ENCODE measurements around the gene DCDC2B. TPM values are rescaled to one million over a fixed set of nuclear protein-coding genes. Genes with fewer than 3 reads are reported as not detected.
A peak's percentile ranks its signal among the peaks of the same experiment; 100 is the strongest.

DCDC2B gene
- total and polyA plus RNA-seq, 2 of the 13 experiments (the other 11 are each of a cell fraction or from before 2014, with no cell fraction given), result not detected

DNA sequence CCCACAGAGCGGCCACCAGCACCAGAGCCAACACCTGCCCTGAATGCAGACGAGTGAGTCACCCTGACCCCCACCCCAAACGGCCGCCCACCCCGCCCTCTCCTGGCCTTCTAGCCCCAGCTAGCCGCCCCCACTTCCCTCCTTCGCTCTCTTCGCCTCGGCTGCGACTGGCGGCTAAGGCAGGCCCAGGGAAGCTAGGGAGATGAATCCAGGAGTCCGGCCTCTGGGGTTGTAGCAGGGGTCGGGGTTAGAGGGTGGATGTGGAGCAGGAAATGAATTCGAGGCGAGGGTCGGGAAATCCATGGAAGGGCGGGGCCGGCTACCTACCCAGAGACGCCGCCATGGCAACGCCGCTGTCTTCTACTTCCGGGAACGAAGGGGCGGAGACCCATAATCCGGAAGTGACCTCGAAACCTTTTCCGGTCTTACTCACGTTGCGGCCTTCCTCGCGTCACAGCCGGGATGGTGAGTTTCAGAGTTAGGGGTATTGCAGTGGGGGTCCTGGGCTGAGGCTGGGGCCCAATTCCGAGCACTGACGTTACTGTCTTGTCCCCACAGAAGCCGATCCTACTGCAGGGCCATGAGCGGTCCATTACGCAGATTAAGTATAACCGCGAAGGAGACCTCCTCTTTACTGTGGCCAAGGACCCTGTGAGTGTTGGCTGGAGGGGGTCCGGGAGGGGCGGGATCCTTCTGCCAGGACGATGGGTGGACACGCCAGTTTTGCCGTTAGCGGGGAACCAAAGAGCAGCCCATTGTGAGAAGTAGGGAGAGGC lies 13.3 kb downstream of the DCDC2B start, which contains the start of the genes EIF3I and TMEM234 (continued):
- TF ChIP-seq, protein P1, sequence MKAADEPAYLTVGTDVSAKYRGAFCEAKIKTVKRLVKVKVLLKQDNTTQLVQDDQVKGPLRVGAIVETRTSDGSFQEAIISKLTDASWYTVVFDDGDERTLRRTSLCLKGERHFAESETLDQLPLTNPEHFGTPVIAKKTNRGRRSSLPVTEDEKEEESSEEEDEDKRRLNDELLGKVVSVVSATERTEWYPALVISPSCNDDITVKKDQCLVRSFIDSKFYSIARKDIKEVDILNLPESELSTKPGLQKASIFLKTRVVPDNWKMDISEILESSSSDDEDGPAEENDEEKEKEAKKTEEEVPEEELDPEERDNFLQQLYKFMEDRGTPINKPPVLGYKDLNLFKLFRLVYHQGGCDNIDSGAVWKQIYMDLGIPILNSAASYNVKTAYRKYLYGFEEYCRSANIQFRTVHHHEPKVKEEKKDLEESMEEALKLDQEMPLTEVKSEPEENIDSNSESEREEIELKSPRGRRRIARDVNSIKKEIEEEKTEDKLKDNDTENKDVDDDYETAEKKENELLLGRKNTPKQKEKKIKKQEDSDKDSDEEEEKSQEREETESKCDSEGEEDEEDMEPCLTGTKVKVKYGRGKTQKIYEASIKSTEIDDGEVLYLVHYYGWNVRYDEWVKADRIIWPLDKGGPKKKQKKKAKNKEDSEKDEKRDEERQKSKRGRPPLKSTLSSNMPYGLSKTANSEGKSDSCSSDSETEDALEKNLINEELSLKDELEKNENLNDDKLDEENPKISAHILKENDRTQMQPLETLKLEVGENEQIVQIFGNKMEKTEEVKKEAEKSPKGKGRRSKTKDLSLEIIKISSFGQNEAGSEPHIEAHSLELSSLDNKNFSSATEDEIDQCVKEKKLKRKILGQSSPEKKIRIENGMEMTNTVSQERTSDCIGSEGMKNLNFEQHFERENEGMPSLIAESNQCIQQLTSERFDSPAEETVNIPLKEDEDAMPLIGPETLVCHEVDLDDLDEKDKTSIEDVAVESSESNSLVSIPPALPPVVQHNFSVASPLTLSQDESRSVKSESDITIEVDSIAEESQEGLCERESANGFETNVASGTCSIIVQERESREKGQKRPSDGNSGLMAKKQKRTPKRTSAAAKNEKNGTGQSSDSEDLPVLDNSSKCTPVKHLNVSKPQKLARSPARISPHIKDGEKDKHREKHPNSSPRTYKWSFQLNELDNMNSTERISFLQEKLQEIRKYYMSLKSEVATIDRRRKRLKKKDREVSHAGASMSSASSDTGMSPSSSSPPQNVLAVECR (CRISPR knock-in tag; IDR thresholded peaks at IDR 0.05; ENCODE audit: borderline replicate concordance), result peak; percentile 97
- peak; percentile 58 for TF ChIP-seq SP4 (CRISPR knock-in tag; IDR thresholded peaks at IDR 0.05)
- TF ChIP-seq, protein P2, sequence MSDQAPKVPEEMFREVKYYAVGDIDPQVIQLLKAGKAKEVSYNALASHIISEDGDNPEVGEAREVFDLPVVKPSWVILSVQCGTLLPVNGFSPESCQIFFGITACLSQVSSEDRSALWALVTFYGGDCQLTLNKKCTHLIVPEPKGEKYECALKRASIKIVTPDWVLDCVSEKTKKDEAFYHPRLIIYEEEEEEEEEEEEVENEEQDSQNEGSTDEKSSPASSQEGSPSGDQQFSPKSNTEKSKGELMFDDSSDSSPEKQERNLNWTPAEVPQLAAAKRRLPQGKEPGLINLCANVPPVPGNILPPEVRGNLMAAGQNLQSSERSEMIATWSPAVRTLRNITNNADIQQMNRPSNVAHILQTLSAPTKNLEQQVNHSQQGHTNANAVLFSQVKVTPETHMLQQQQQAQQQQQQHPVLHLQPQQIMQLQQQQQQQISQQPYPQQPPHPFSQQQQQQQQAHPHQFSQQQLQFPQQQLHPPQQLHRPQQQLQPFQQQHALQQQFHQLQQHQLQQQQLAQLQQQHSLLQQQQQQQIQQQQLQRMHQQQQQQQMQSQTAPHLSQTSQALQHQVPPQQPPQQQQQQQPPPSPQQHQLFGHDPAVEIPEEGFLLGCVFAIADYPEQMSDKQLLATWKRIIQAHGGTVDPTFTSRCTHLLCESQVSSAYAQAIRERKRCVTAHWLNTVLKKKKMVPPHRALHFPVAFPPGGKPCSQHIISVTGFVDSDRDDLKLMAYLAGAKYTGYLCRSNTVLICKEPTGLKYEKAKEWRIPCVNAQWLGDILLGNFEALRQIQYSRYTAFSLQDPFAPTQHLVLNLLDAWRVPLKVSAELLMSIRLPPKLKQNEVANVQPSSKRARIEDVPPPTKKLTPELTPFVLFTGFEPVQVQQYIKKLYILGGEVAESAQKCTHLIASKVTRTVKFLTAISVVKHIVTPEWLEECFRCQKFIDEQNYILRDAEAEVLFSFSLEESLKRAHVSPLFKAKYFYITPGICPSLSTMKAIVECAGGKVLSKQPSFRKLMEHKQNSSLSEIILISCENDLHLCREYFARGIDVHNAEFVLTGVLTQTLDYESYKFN (CRISPR knock-in tag; conservative IDR thresholded peaks at IDR 0.05), result peak; percentile 35; the same call in 1 of the 2 replicates
- peak; percentile 48; the same call in 1 of the 2 replicates for TF ChIP-seq ATF7-NPFF (CRISPR knock-in tag; IDR thresholded peaks at IDR 0.05; ENCODE audit: low read depth)
- TF ChIP-seq RAD21 (CRISPR knock-in tag; IDR thresholded peaks at IDR 0.05), result no peak
- no peak for TF ChIP-seq HOMEZ (CRISPR knock-in tag; IDR thresholded peaks at IDR 0.05; ENCODE audit: low read depth)
- TF ChIP-seq AGO1 (IDR thresholded peaks at IDR 0.05; ENCODE audit: low read depth, low read length, poor library complexity, severe bottlenecking), result no peak
- TF ChIP-seq NFATC3 (CRISPR knock-in tag; IDR thresholded peaks at IDR 0.05), result 0 out of 2 replicates have a peak, but pooled peaks have one; percentile 31
- 0 out of 2 replicates have a peak, but pooled peaks have one; percentile 50 for TF ChIP-seq KLF15 (CRISPR knock-in tag; IDR thresholded peaks at IDR 0.05; ENCODE audit: borderline replicate concordance)
- TF ChIP-seq ZNF891 (CRISPR knock-in tag; IDR thresholded peaks at IDR 0.05), result peak; percentile 45; the same call in 1 of the 2 replicates
- TF ChIP-seq NKX3-1 (CRISPR knock-in tag; IDR thresholded peaks at IDR 0.05), result no peak
- peak; percentile 93 for TF ChIP-seq PHF20 (CRISPR knock-in tag; IDR thresholded peaks at IDR 0.05)
- TF ChIP-seq GATA4 (IDR thresholded peaks at IDR 0.05; ENCODE audit: borderline replicate concordance, low read depth), result 0 out of 2 replicates have a peak, but pooled peaks have one; percentile 48
- 0 out of 2 replicates have a peak, but pooled peaks have one; percentile 42 for TF ChIP-seq ZNF670 (CRISPR knock-in tag; IDR thresholded peaks at IDR 0.05; ENCODE audit: borderline replicate concordance)
- peak; percentile 69; the same call in 1 of the 2 replicates for TF ChIP-seq MTERF4 (CRISPR knock-in tag; IDR thresholded peaks at IDR 0.05)
